Measurements from ENCODE around the gene CHD3.

The CHD3 gene

GRCh38 chr17:7880076-7880868 is 8.3 kb upstream of the CHD3 start:
- no peak for TF ChIP-seq ZNF391 (tag by site-specific recombination; IDR thresholded peaks at IDR 0.05; ENCODE audit: borderline replicate concordance, low read depth)
- 0 out of 2 replicates have a peak, but pooled peaks have one; percentile 27 for TF ChIP-seq ZBTB17 (tag by site-specific recombination; IDR thresholded peaks at IDR 0.05)
- peak; percentile 76 for TF ChIP-seq ZNF366 (tag by site-specific recombination; conservative IDR thresholded peaks at IDR 0.05)
- TF ChIP-seq ZNF692 (tag by site-specific recombination; IDR thresholded peaks at IDR 0.05), result no peak
- TF ChIP-seq ZNF785 (tag by site-specific recombination; IDR thresholded peaks at IDR 0.05), result no peak
- H3K4me1 ChIP-seq (ENCODE audit: control insufficient read depth, insufficient read depth, low read length), result peaks cover 7% of the 10 kb centered on the region
- H3K4me3 ChIP-seq (ENCODE audit: low read depth, low read length), result no peak overlapping the region
- H3K36me3 ChIP-seq (ENCODE audit: control insufficient read depth in 2 of 2, insufficient read depth in 1 of 2, low read length in 2 of 2), result peaks cover 49 to 64% of the 10 kb centered on the region in 2 experiments
- ChIA-PET POLR2A (no interaction called here), CTCF (interaction anchor here (0.5 kb wide), 1 partner anchor 91 kb away, joined by 3 read pairs; no protein-coding TSS in a partner anchor)
- H3K27ac ChIP-seq (ENCODE audit: extremely low read depth, low read depth, low read length), result no peak overlapping the region; the same call in 1 of the 2 replicates
- no peaks in the 10 kb centered on the region for H3K9me3 ChIP-seq (ENCODE audit: control insufficient read depth, insufficient read depth, low read depth, low read length)

- ChIA-PET POLR2A (no interaction called here), CTCF (no interaction called here)
- peaks cover 37 to 52% of the 10 kb centered on the region in 2 experiments for H3K36me3 ChIP-seq (ENCODE audit: control insufficient read depth in 2 of 2, insufficient read depth in 1 of 2, low read length in 2 of 2)
- no peak overlapping the region for H3K4me3 ChIP-seq (ENCODE audit: low read depth, low read length)
- no peaks in the 10 kb centered on the region for H3K9me3 ChIP-seq (ENCODE audit: control insufficient read depth, insufficient read depth, low read depth, low read length)
- no peak overlapping the region for H3K27ac ChIP-seq (ENCODE audit: extremely low read depth, low read depth, low read length)
- TF ChIP-seq ZSCAN16 (tag by site-specific recombination; IDR thresholded peaks at IDR 0.05) (no peak), ZBTB17 (tag by site-specific recombination; IDR thresholded peaks at IDR 0.05) (peak; percentile 54), ZNF398 (tag by site-specific recombination; IDR thresholded peaks at IDR 0.05) (no peak), KLF16 (tag by site-specific recombination; IDR thresholded peaks at IDR 0.05) (no peak), PRDM1 (tag by site-specific recombination; IDR thresholded peaks at IDR 0.05) (peak; percentile 79; the same call in 1 of the 2 replicates), ZNF280C (tag by site-specific recombination; IDR thresholded peaks at IDR 0.05) (no peak), ZNF335 (tag by site-specific recombination; conservative IDR thresholded peaks at IDR 0.05) (peak; percentile 88), IKZF3 (tag by site-specific recombination; IDR thresholded peaks at IDR 0.05) (no peak)
- peaks cover 9% of the 10 kb centered on the region for H3K4me1 ChIP-seq (ENCODE audit: control insufficient read depth, insufficient read depth, low read length)
These were observed 7.1 kb upstream of the CHD3 start for GRCh38 chr17:7881276-7882054.

GRCh38 chr17:7882068-7882467 is 6.5 kb upstream of the CHD3 start:
- Histone ChIP-seq H3K4me3 (ENCODE audit: low read depth, low read length) (no peak overlapping the region), H3K9me3 (ENCODE audit: control insufficient read depth, insufficient read depth, low read depth, low read length) (no peaks in the 10 kb centered on the region), H3K4me1 (ENCODE audit: control insufficient read depth, insufficient read depth, low read length) (peaks cover 11% of the 10 kb centered on the region), H3K36me3 (ENCODE audit: control insufficient read depth in 2 of 2, insufficient read depth in 1 of 2, low read length in 2 of 2) (peaks cover 31 to 51% of the 10 kb centered on the region in 2 experiments), H3K27ac (ENCODE audit: extremely low read depth, low read depth, low read length) (no peak overlapping the region)
- TF ChIP-seq BCL6B (tag by site-specific recombination; IDR thresholded peaks at IDR 0.05) (no peak), ZNF341 (tag by site-specific recombination; IDR thresholded peaks at IDR 0.05; ENCODE audit: low read depth) (peak; percentile 57; the same call in 1 of the 2 replicates), ZNF335 (tag by site-specific recombination; conservative IDR thresholded peaks at IDR 0.05) (0 out of 2 replicates have a peak, but pooled peaks have one; percentile 16), ZBTB17 (tag by site-specific recombination; IDR thresholded peaks at IDR 0.05) (0 out of 2 replicates have a peak, but pooled peaks have one; percentile 17)
- CTCF ChIA-PET, result interaction anchor here (1.2 to 2.1 kb wide), 2 partner anchors 19 to 23 kb away, joined by 4 to 23 read pairs; no protein-coding TSS in a partner anchor
- POLR2A ChIA-PET, result no interaction called here
